Suppressor macrophage treated with lipopolysaccharide for 4 hours (primary cell): ENCODE results near the gene HBB.

Source experiments
- DNase-seq: peaks from one replicate; pipeline ENCODE4 v3.0.0-alpha.2; 2020

HBB gene

DNA sequence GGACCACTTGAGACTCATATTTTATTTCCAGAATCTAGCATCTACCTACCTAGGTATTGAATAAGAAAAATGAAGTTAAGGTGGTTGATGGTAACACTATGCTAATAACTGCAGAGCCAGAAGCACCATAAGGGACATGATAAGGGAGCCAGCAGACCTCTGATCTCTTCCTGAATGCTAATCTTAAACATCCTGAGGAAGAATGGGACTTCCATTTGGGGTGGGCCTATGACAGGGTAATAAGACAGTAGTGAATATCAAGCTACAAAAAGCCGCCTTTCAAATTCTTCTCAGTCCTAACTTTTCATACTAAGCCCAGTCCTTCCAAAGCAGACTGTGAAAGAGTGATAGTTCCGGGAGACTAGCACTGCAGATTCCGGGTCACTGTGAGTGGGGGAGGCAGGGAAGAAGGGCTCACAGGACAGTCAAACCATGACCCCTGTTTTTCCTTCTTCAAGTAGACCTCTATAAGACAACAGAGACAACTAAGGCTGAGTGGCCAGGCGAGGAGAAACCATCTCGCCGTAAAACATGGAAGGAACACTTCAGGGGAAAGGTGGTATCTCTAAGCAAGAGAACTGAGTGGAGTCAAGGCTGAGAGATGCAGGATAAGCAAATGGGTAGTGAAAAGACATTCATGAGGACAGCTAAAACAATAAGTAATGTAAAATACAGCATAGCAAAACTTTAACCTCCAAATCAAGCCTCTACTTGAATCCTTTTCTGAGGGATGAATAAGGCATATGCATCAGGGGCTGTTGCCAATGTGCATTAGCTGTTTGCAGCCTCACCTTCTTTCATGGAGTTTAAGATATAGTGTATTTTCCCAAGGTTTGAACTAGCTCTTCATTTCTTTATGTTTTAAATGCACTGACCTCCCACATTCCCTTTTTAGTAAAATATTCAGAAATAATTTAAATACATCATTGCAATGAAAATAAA is 2.1 kb downstream of the HBB start:
- DNase-seq = no peak

DNA sequence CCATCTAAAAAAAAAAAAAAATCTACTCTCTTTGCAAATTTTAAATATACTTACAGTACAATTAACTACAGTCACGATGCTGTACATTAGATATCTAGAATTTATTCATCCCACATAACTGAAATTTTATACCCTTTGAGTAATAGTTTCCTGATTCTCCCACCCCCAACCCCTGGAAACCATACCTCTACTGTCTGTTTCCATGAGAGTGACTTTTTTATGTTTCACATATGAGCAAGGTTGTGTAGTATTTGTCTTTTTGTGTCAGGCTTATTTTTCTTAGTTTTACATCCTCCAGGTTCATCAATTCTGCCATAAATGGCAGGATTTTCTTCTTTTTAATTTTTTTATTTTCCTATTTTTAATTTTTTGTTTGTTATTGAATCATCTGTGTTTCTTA is 3.2 kb downstream of the HBB start:
- no peak for DNase-seq

DNA sequence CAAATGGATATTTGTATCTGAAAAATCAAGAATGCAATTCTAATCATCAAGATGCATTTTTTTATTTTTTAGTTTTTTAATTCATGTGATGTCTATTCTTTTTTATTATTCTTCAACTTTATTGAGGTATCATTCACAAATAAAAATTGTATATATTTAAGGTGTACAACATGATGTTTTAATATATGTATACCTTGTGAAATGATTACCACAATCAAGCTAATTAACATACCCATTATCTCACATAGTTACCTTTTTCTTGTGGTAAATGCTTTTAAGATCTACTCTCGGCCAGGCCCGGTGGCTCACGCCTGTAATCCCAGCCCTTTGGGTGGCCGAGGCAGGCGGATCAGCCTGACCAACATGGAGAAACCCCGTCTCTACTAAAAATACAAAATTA is 3.7 kb downstream of the HBB start:
- DNase-seq = no peak

DNA sequence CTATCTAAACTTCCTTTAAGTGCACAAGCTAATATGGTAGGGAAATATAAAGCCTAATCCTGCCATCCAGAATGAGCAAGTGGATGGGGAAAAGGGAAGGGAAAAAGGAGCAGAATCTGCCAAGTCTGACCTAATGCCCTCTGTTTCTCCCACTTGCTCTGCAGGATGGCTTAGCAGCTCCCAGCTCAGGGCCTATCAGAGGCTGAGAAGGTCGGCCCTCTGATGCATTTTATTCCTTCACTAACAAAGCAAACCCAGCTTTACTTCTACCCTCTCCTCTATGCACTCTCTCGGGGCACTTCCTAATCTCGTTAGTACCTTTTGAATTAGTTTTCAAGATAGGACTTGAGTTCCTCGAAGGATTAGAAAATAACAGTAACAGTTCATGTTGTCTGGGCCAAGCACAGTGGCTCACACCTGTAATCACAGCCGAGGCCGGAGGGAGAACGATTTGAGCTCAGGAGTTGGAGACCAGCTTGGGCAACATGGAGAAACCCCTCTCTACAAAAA is 16.4 kb downstream of the HBB start:
- DNase-seq = no peak

DNA sequence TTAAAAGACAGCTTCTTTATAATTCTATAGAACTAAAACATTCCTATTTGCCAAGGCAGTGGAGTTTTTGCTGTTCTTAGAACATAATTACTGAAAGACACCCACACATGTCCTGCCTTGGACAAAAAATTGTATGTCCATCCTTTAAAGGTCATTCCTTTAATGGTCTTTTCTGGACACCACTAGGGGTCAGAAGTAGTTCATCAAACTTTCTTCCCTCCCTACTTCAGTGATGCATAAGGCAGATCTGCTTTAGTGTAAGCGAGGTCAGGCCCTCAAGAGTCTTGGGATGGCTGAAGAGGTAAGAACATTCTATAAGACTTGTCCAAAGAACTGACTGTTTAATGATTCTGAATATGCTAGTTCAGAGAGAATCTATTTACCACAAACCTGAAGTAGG is 22.1 kb downstream of the HBB start:
- peak; percentile 56 for DNase-seq

DNA sequence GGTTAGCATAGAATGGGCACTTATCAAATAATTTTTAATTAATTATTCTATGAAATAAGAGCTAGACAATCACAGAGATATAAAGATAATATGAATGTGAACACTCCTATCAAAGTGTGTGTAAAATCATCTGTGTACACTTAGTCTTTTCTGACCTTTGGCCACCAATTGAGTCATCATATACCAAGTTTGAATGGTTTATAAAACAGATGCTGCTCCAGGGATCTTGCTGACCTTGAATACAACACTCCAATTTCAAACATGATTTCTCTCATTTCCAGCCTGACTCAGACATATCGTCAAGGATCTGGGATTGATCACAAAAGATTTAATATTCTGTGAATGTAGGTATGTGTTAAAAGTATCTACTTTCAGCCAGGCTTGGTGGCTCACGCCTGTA is 23.5 kb downstream of the HBB start:
- no peak for DNase-seq

DNA sequence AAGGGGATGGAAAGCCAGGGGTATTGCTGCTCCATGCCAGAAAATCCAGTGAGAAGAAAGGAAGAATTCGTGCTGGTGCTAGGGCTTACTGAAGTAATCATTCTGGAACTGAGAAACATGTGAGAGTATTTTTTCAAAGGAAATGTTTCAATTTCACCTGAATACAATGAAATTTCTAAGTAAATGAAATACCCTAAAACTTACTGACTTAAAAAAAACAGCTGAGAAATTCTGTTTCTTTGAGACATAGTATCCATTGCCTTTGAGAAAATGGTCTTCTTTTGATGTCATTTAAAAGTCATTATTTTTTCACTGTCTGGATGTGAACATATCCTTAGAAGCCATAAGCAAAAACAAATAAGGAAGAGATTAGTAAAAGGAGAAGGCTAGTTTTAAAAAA is 26.3 kb downstream of the HBB start, which contains the start of gene OR51V1:
TSS of gene OR51V1 (minus strand) at position 101 of the 400 bp plus-strand sequence. CDS start at position 101, 0 bp downstream.
- no peak for DNase-seq

DNA sequence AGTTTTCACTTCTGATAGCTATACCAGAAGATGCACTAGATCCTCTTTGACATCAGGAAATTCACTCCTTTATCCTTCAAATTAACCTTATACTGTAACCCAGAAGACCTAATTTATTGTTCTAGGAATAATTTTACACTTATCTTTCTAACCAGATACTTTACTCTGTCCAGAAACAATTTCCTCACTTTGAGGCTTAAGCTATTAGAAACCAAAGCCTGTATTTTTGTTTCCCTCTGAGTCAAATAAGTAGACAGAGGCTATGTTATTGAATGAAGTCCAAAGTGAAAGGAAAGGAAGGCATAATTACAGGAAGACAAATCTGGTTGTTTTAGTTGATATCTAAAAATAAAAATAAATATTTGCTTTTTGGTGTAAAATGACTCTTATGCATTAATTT is 28.6 kb downstream of the HBB start:
- DNase-seq = no peak

DNA sequence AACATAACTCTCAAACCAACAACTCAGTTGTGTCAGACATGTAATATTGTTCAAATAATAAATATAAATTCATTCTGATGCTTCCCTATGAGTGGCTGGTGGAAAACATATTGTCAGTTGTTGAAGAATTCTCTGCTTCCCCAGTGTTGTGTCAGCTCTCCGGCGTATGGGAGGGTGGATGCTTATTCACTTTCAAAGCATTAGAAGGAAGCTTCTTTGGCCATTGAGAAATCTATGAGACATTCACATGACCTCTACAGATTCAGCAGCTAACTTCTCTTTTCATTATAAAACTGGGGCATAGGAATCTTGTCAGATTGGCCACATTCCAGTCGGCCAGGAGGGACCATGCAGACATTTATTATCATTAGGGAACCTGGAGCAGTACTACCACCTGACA is 29.3 kb downstream of the HBB start:
- peak; percentile 71 for DNase-seq

DNA sequence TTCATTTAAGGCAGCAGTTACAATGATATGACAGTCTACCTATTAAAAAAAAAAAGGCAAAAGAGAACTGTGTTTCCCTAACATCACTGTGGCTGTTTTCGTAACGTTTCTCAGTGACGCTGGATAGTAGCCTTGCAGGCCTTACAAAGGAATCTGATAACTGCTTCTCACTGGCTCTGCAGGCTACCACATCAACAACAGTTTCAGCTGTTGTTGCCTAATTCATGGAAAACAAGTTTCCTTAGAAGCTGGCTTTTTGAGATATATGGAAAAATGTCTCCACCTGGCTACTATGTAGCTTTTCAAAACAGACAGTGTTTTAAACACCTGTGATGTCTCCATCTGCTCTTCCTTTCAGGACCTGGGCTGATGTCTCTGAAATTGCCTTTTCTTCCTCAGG is 30.1 kb downstream of the HBB start:
- no peak for DNase-seq

DNA sequence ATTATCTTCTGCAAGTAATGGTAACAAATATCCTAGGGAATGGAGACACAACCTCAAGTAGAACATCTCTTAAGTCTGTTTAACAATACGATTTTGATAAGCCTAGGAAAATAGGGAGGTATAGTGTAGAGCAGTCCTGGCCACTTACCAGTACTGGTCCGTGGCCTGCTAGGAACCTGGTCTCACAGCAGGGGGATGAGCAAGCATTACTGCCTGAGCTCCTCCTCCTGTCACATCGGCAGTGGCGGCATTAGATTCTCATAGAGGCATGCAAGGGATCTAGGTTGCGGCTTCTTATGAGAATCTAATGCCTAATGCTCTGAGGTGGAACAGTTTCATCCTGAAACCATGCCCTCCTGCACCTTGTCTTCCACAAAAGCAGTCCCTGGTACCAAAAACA is 30.8 kb downstream of the HBB start:
- no peak for DNase-seq

DNA sequence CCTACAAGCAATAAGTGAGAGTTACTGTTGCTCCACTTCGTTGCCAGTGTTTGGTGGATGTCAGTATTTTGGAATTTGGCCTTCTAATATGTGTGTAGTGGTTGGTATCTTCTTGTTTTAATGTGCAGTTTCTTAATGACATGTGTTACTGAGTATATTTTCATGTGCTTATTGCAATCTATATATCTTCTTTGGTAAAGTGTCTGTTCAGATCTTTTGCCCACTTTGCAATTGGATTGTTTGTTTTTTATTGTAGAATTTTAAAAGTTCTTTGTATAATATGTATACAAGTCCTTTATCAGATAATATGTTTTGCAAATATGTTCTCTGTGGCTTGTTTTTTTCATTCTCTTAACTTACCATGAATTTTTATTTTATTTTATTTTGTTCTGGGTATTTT is 34.1 kb downstream of the HBB start:
- no peak for DNase-seq

DNA sequence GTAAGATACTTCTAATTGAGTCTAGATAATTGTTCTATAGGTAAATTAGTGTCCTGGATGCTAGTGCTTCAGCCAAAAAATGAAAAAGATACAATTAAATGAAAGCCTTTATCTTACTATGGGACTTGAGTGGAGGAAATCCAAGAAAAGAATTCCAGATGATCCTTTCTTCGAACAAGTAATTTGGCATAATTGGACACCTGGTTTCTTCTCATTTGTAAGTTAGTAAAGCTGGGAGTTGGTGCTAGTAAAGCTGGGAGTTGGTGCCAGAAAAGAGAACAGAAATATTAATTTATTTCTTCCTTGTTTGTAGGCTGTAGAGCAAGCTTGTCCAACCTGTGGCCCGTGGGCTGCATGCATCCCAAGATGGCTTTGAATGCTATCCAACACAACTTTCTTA is 38.7 kb downstream of the HBB start:
- DNase-seq = no peak

DNA sequence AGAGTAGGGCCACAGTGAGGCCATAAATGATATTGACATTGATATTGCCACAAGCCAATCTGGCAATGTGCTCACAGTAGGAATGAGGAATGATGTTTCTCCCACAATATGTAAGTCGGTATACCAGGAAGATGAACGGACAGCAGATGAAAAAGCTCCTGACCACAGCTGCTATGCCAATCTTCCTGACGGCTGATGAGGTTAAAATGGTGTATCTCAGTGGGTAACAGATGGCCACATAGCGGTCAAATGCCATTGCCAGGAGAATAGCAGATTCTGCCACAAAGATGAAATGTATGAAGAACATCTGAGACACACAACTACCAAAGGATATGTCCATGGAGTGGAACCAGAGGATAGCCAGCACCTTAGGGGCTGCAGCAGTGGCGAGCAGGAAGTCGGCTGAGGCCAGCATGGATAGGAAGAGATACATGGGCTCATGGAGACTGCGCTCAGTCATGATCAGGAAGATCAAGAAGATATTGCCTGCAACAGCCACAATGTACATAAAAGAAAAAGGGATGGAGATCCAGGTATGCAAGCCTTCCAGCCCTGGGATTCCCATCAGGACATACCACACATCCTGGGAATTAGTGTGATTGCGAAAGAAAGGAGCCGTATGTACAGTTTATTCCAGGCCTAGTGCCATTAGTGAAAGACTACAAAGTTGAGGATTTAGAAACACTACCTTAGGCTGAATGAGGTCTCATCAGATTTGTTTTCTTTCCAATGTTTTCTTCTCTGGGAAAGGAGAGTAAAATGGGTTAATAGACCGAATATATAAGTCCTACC is 48.6 kb downstream of the HBB start:
- DNase-seq = no peak
